Activated B cell treated with CpG ODN at 0.5 μM for 24 hours (primary cell): ENCODE measurements around the gene KRT83. TPM values are rescaled to one million over a fixed set of nuclear protein-coding genes. Genes with fewer than 3 reads are reported as not detected.
"Not testable (repeated sequence)": the region's sequence is repeated elsewhere in the genome, so short reads cannot be mapped to it uniquely, and the experiment has no call there.

Source experiments
- ATAC-seq: fragments of 200-7000 bp; cut with Tn5 transposase; one replicate; pipeline ENCODE4 v1.10.0; 2021; ENCODE audit warnings: low read depth, mild to moderate bottlenecking, moderate library complexity
- CTCF ChIA-PET: fragments of 350-600 bp; sonication (Branson Sonifier 250); formaldehyde crosslinking; loops from one replicate; lab custom pipeline; 2021; ENCODE audit warnings: antibody characterized with exemption; lab: Charles Lee
- POLR2A ChIA-PET: fragments of 350-600 bp; sonication (Branson Sonifier 250); formaldehyde crosslinking; loops from one replicate; lab custom pipeline; 2021; ENCODE audit warnings: antibody characterized with exemption; lab: Charles Lee
- DNase-seq: peaks from one replicate; pipeline ENCODE4 v3.0.0; 2022
- H3K27ac Mint-ChIP-seq: one replicate; pipeline ENCODE4 v1.8.0; 2020; ENCODE audit warnings: mixed read lengths
- H3K27me3 Mint-ChIP-seq: one replicate; pipeline ENCODE4 v1.8.0; 2021; ENCODE audit warnings: mixed read lengths
- H3K36me3 Mint-ChIP-seq: one replicate; pipeline ENCODE4 v1.8.0; 2021; ENCODE audit warnings: low read depth, mixed read lengths
- H3K4me1 Mint-ChIP-seq: one replicate; pipeline ENCODE4 v1.8.0; 2021; ENCODE audit warnings: mixed read lengths
- H3K4me3 Mint-ChIP-seq: one replicate; pipeline ENCODE4 v1.8.0; 2020; ENCODE audit warnings: mild to moderate bottlenecking, mixed read lengths
- H3K9me3 Mint-ChIP-seq: one replicate; pipeline ENCODE4 v1.8.0; 2020; ENCODE audit warnings: mixed read lengths
- CTCF ChIP-seq: fragments of 200-600 bp; IDR thresholded peaks from one replicate; pipeline ENCODE4 v1.8.0; 2022; ENCODE audit warnings: antibody characterized with exemption, mild to moderate bottlenecking
- intact Hi-C: fragments of 100-400 bp; cut with micrococcal nuclease; formaldehyde crosslinking; loops from one replicate; pipeline ENCODE4 v1.15.1; 2024
- total RNA-seq: library from RNA; stranded (reverse); gene quantifications from 2 replicates; pipeline ENCODE4 v1.2.3, GENCODE V29; 2022

KRT83 gene
- total RNA-seq, 1 donor from 2014 or later: not detected

DNA sequence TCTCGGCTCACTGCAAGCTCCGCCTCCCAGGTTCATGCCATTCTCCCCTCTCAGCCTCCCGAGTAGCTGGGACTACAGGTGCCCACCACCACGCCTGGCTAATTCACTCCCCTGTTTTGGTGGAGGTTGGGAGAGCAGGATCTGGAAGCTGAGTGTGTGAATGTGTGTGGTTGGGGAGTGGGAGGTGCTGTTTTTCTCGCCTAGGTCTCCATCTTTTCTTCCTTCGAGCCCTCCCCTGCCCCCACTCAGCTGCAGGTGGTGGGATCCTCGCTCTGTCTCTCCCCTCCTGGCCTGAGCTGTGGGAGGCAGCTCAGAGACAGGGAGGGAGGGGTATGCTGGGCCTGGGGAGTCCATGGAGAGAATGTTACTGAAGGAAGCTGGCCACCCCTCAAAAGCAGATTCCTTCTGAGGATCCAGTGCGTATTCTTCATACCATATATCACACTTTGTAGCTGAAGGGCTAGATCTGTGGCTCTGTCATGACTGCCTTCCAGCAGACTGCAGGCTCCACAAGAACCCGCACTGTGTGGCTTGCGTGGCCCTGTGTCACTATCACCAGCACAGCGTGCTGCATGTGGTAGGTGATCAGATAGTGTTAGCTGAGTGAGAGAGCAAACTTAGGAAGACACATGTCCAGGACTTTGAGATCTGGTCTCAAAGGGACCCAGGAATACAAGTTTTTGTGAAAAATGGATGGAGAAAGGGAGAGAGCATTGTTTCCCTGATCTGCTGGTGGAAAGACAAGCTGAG, 2.8 kb downstream of the KRT83 start:
- H3K4me1 Mint-ChIP-seq: no peaks in the 10 kb centered on the region
- POLR2A ChIA-PET: no interaction called here

DNA sequence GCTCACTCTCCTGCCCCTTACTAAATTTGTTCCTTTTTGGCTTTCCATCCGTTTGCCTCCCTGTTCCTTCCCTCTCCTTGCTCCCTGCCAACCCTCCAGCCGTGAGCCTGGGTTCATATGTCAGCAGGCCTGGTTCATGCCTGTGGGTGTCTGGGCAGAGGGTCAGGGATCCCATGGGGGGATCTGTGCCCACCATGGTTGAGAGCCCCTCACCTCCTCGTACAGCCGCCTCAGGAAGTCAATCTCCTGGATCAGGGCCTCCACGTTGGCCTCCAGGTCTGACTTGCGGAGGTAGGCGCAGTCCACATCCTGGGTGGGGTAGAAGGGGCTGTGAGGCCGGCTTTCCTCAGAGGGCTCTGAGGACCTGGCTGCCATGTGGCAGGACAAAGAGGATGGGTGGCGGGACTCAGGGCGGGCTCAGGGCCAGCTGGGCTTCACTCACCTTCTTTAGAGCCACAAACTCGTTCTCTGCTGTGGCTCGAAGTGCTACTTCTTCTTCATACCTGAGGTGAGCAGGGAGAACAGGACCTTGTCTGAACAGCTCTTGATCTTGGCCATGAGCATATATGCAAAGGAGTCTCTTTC, 3.6 kb downstream of the KRT83 start:
- TF ChIP-seq CTCF: no peak
- H3K27me3 Mint-ChIP-seq: peaks cover 27% of the 10 kb centered on the region
- POLR2A ChIA-PET: no interaction called here
- ATAC-seq (no peak), DNase-seq (no peak)
- no peaks in the 10 kb centered on the region for H3K36me3 Mint-ChIP-seq
- no peaks in the 10 kb centered on the region for H3K9me3 Mint-ChIP-seq
- CTCF ChIA-PET: interaction anchor here (1.2 kb wide), 1 partner anchor 10 kb away, joined by 3 read pairs; no protein-coding TSS in a partner anchor
- no peak overlapping the region for H3K4me3 Mint-ChIP-seq
- intact Hi-C loops: no loop called here
- no peak overlapping the region for H3K27ac Mint-ChIP-seq
- H3K4me1 Mint-ChIP-seq: no peaks in the 10 kb centered on the region

More for the DNA sequence above, 2.8 kb downstream of the KRT83 start:
- H3K36me3 Mint-ChIP-seq: no peaks in the 10 kb centered on the region
- no peak for TF ChIP-seq CTCF
- intact Hi-C loops: no loop called here
- DNase-seq (no peak), ATAC-seq (no peak)
- no peak overlapping the region for H3K27ac Mint-ChIP-seq
- CTCF ChIA-PET: no interaction called here
- no peaks in the 10 kb centered on the region for H3K9me3 Mint-ChIP-seq
- H3K4me3 Mint-ChIP-seq: no peak overlapping the region
- H3K27me3 Mint-ChIP-seq: peaks cover 27% of the 10 kb centered on the region

DNA sequence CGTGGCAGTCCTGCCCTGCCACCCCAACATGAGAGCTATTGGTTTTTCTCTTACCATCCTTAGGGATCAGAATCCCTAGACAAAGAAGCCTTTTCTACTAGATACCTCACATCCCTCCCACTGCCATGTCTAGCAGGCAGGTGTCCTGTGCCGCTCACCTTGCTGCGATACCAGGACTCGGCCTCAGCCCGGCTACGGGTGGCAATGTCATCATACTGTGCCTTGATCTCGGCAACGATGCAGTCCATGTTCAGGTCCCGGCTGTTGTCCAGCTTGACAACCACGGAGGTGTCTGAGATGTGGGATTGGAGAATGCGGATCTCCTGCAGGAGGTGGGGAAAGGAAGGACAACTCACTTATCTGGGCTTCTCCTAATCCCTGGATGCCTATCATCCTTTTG, 4.5 kb downstream of the KRT83 start:
- H3K27me3 Mint-ChIP-seq: peaks cover 27% of the 10 kb centered on the region
- no peak for ATAC-seq
- CTCF ChIA-PET: interaction anchor here (1.2 kb wide), 1 partner anchor 11 kb away, joined by 3 read pairs; no protein-coding TSS in a partner anchor

DNA sequence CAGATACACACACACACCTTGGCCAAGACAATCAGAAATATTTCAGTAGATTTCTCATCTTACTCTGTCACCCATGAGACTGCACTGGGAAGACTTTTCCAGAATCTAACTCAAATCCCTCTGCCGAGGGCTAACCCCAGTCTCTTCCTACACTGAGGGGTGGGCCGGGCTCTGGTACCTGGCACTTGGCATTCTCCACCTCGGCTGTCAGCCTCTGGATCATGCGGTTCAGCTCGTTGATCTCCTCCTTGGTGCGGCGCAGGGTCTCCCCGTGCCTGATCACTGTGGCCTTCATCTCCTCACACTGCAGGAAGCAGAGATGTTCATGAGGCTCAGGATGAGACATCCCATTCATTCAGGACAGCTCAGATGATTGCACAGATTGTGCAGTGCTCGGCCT, 4.9 kb downstream of the KRT83 start:
- peaks cover 28% of the 10 kb centered on the region for H3K27me3 Mint-ChIP-seq
- ATAC-seq (no peak), DNase-seq (no peak)
- H3K36me3 Mint-ChIP-seq: no peaks in the 10 kb centered on the region
- no peaks in the 10 kb centered on the region for H3K9me3 Mint-ChIP-seq
- no peak overlapping the region for H3K27ac Mint-ChIP-seq
- CTCF ChIA-PET: interaction anchor here (0.8 to 1.2 kb wide), 2 partner anchors 10 to 11 kb away, joined by 3 read pairs; no protein-coding TSS in a partner anchor
- POLR2A ChIA-PET: no interaction called here
- TF ChIP-seq CTCF: no peak
- no peaks in the 10 kb centered on the region for H3K4me1 Mint-ChIP-seq
- no peak overlapping the region for H3K4me3 Mint-ChIP-seq
- intact Hi-C loops: no loop called here

More for the DNA sequence above, 4.5 kb downstream of the KRT83 start:
- TF ChIP-seq CTCF: no peak
- POLR2A ChIA-PET: no interaction called here
- no peaks in the 10 kb centered on the region for H3K4me1 Mint-ChIP-seq
- no peak for DNase-seq
- intact Hi-C loops: no loop called here
- no peaks in the 10 kb centered on the region for H3K36me3 Mint-ChIP-seq
- H3K9me3 Mint-ChIP-seq: no peaks in the 10 kb centered on the region
- H3K4me3 Mint-ChIP-seq: no peak overlapping the region
- no peak overlapping the region for H3K27ac Mint-ChIP-seq

GRCh38 chr12:52315721-52316120, 5.5 kb downstream of the KRT83 start:
- H3K4me1 Mint-ChIP-seq, DNase-seq, H3K9me3 Mint-ChIP-seq, ATAC-seq, H3K4me3 Mint-ChIP-seq, H3K36me3 Mint-ChIP-seq, H3K27ac Mint-ChIP-seq, POLR2A ChIA-PET, intact Hi-C loops: not testable (repeated sequence)
- CTCF ChIA-PET: interaction anchor here (0.8 kb wide), 1 partner anchor 11 kb away, joined by 3 read pairs; no protein-coding TSS in a partner anchor
- H3K27me3 Mint-ChIP-seq: peaks cover 28% of the 10 kb centered on the region
